HL-60/S4 treated with retinoic acid at 250 ng/mL for 4 days and 3 days (cell line): ENCODE measurements around the gene ATG7.
"Not testable (repeated sequence)": the region's sequence is repeated elsewhere in the genome, so short reads cannot be mapped to it uniquely, and the experiment has no call there.

Experiments
- in situ Hi-C: fragments of 300-500 bp; cut with MboI; formaldehyde crosslinking; loops from 2 replicates; pipeline ENCODE4 v1.7.0; 2022; ENCODE audit warnings: low sequenced_read_pairs

Gene ATG7

GRCh38 chr3:11411956-11412355, 139.8 kb downstream of the ATG7 start:
- in situ Hi-C loops: no loop called here

GRCh38 chr3:11413071-11413470, 140.9 kb downstream of the ATG7 start:
- in situ Hi-C loops: no loop called here

- in situ Hi-C loops: no loop called here
These were observed 142.9 kb downstream of the ATG7 start for GRCh38 chr3:11415099-11415498.

- in situ Hi-C loops: no loop called here
These were observed 147.9 kb downstream of the ATG7 start for GRCh38 chr3:11420066-11420465.

GRCh38 chr3:11422291-11422690, 150.1 kb downstream of the ATG7 start:
- in situ Hi-C loops: no loop called here

GRCh38 chr3:11423868-11424267, 151.7 kb downstream of the ATG7 start:
- in situ Hi-C loops: no loop called here

GRCh38 chr3:11424277-11424676, 152.1 kb downstream of the ATG7 start:
- in situ Hi-C loops: no loop called here

- in situ Hi-C loops: no loop called here
These were observed 158.0 kb downstream of the ATG7 start for GRCh38 chr3:11430207-11430606.

- in situ Hi-C loops: no loop called here
These were observed 158.4 kb downstream of the ATG7 start for GRCh38 chr3:11430624-11431023.

- in situ Hi-C loops: no loop called here
These were observed 159.1 kb downstream of the ATG7 start for GRCh38 chr3:11431319-11431718.

GRCh38 chr3:11434017-11434526, 161.9 kb downstream of the ATG7 start:
- in situ Hi-C loops: no loop called here

- in situ Hi-C loops: no loop called here
These were observed 162.4 kb downstream of the ATG7 start for GRCh38 chr3:11434563-11435096.

GRCh38 chr3:11435440-11436165, 163.4 kb downstream of the ATG7 start:
- in situ Hi-C loops: no loop called here

GRCh38 chr3:11436775-11437174, 164.6 kb downstream of the ATG7 start:
- in situ Hi-C loops: no loop called here

- in situ Hi-C loops: no loop called here
These were observed 165.3 kb downstream of the ATG7 start for GRCh38 chr3:11437506-11437905.

- in situ Hi-C loops: no loop called here
These were observed 166.4 kb downstream of the ATG7 start for GRCh38 chr3:11438646-11439045.

- in situ Hi-C loops: not testable (repeated sequence)
These were observed 169.1 kb downstream of the ATG7 start for GRCh38 chr3:11441346-11441745.

GRCh38 chr3:11444404-11444803, 172.2 kb downstream of the ATG7 start:
- in situ Hi-C loops: no loop called here

GRCh38 chr3:11445193-11445592, 173.0 kb downstream of the ATG7 start:
- in situ Hi-C loops: not testable (repeated sequence)

GRCh38 chr3:11445883-11446282, 173.7 kb downstream of the ATG7 start:
- in situ Hi-C loops: no loop called here

GRCh38 chr3:11447584-11448200, 175.5 kb downstream of the ATG7 start:
- in situ Hi-C loops: no loop called here

- in situ Hi-C loops: no loop called here
These were observed 177.8 kb downstream of the ATG7 start for GRCh38 chr3:11450015-11450414.
